H1 (cell line): Measurements from ENCODE around the gene SCIMP. TPM values are rescaled to one million over a fixed set of nuclear protein-coding genes. Genes with fewer than 3 reads are reported as not detected.
"Not testable (repeated sequence)": the region's sequence is repeated elsewhere in the genome, so short reads cannot be mapped to it uniquely, and the experiment has no call there.

Experiments
- CTCF ChIA-PET: fragments of 300-600 bp; sonication (Branson Sonifier 250); formaldehyde crosslinking; loops from one replicate; lab custom pipeline; 2021; ENCODE audit not compliant: partially characterized antibody; lab: Charles Lee
- POLR2A ChIA-PET: fragments of 300-600 bp; sonication (Branson Sonifier 250); formaldehyde crosslinking; loops from one replicate; lab custom pipeline; 2021; ENCODE audit warnings: inconsistent platforms; ENCODE audit not compliant: partially characterized antibody; lab: Charles Lee
- DNase-seq, 2 experiments: peaks; one replicate each; pipeline versions ENCODE4 v3.0.0 to v3.0.0-alpha.2; 2010 to 2022; ENCODE audit warnings: low spot score in 2 of 2, low read depth in 1 of 2, mixed read lengths in 1 of 2
- FAIRE-seq: peaks from 2 replicates; lab custom pipeline; 2011; peaks lifted over from hg19 to GRCh38; lab: Jason Lieb, UNC
- H2AFZ ChIP-seq: 2 replicates; pipeline ENCODE4 v1.8.1; 2012; ENCODE audit warnings: low read length, inconsistent platforms
- H2AK5ac ChIP-seq: 2 replicates; pipeline ENCODE4 v1.6.1; 2013; ENCODE audit warnings: low read depth, low read length
- H2BK120ac ChIP-seq: replicated peaks from 2 replicates; pipeline ENCODE3; 2013; ENCODE audit warnings: low read depth, low read length, inconsistent platforms
- H2BK12ac ChIP-seq: 2 replicates; pipeline ENCODE4 v1.6.1; 2013; ENCODE audit warnings: low read depth, low read length
- H2BK15ac ChIP-seq: 2 replicates; pipeline ENCODE4 v1.6.1; 2013; ENCODE audit warnings: low read length
- H2BK20ac ChIP-seq: 2 replicates; pipeline ENCODE4 v1.6.1; 2013; ENCODE audit warnings: low read length
- H2BK5ac ChIP-seq: 2 replicates; pipeline ENCODE4 v1.6.1; 2013; ENCODE audit warnings: low read depth, low read length
- H3K14ac ChIP-seq: 2 replicates; pipeline ENCODE4 v1.6.1; 2013; ENCODE audit warnings: inconsistent platforms; ENCODE audit not compliant: insufficient read length
- H3K18ac ChIP-seq: 2 replicates; pipeline ENCODE4 v1.6.1; 2013; ENCODE audit warnings: low read length; ENCODE audit errors: extremely low read depth
- H3K23ac ChIP-seq: 2 replicates; pipeline ENCODE4 v1.6.1; 2013; ENCODE audit warnings: inconsistent platforms; ENCODE audit not compliant: insufficient read length
- H3K23me2 ChIP-seq: 2 replicates; pipeline ENCODE4 v1.6.1; 2013; ENCODE audit warnings: low read depth, low read length
- H3K27ac ChIP-seq: 2 replicates; pipeline ENCODE4 v1.6.1; 2011; ENCODE audit warnings: low read depth, low read length, inconsistent platforms
- H3K27me3 ChIP-seq, 4 experiments: replicated peaks in 1 of 4; 1 replicate in 1 of 4; 2 replicates in 3 of 4; pipeline versions ENCODE4 v1.6.1 to v1.8.1; 2011 to 2013; ENCODE audit warnings: low read length in 3 of 4, mild to moderate bottlenecking in 3 of 4, inconsistent platforms in 2 of 4, mixed read lengths in 2 of 4, moderate library complexity in 1 of 4; ENCODE audit not compliant: control insufficient read depth in 3 of 4, insufficient read depth in 3 of 4; ENCODE audit errors: extremely low read depth in 1 of 4
- H3K36me3 ChIP-seq, 4 experiments: 2 replicates each; pipeline versions ENCODE4 v1.6.1 to v1.8.1; 2011 to 2013; ENCODE audit warnings: mild to moderate bottlenecking in 4 of 4, low read length in 3 of 4, moderate library complexity in 2 of 4, control low read depth in 1 of 4, inconsistent platforms in 1 of 4; ENCODE audit not compliant: insufficient read depth in 4 of 4, control insufficient read depth in 2 of 4
- H3K4ac ChIP-seq: replicated peaks from 2 replicates; pipeline ENCODE3; 2013; ENCODE audit warnings: low read length, low read depth, mixed read lengths, inconsistent platforms; ENCODE audit not compliant: insufficient read length
- H3K4me1 ChIP-seq, 4 experiments: replicated peaks in 1 of 4; 1 replicate in 1 of 4; 2 replicates in 3 of 4; pipeline versions ENCODE4 v1.6.1 to v1.8.1; 2011 to 2013; ENCODE audit warnings: low read length in 3 of 4, inconsistent platforms in 2 of 4, mixed read lengths in 1 of 4; ENCODE audit not compliant: insufficient read depth in 4 of 4, control insufficient read depth in 3 of 4
- H3K4me2 ChIP-seq, 2 experiments: 2 replicates each; pipeline versions ENCODE4 v1.6.1 to v1.8.1; 2011 to 2013; ENCODE audit warnings: low read depth in 2 of 2, low read length in 2 of 2, control low read depth in 1 of 2, inconsistent platforms in 1 of 2, mild to moderate bottlenecking in 1 of 2; ENCODE audit not compliant: insufficient read depth in 1 of 2
- H3K4me3 ChIP-seq, 4 experiments: fragments of 200-600, 300-600 bp in 1 of 4; sonication (generic), shearing (Covaris generic), sonication (Bioruptor Twin) in 1 of 4; 2 replicates each; pipeline versions ENCODE4 v1.5.1 to v1.8.1; 2011 to 2016; ENCODE audit warnings: low read length in 4 of 4, low read depth in 3 of 4, control low read depth in 2 of 4, inconsistent platforms in 2 of 4, mild to moderate bottlenecking in 2 of 4, mixed read lengths in 1 of 4, moderate library complexity in 1 of 4; ENCODE audit not compliant: insufficient read depth in 2 of 4; ENCODE audit errors: extremely low read depth in 1 of 4
- H3K56ac ChIP-seq: replicated peaks from 2 replicates; pipeline ENCODE3; 2013; ENCODE audit warnings: low read depth, mild to moderate bottlenecking, mixed read lengths, low read length, inconsistent platforms; ENCODE audit not compliant: insufficient read length
- H3K79me1 ChIP-seq: 2 replicates; pipeline ENCODE4 v1.6.1; 2013; ENCODE audit warnings: low read depth, low read length, control low read depth
- H3K79me2 ChIP-seq, 2 experiments: 2 replicates each; pipeline versions ENCODE4 v1.6.1 to v1.8.1; 2012 to 2013; ENCODE audit warnings: low read length in 2 of 2, mild to moderate bottlenecking in 2 of 2, inconsistent platforms in 1 of 2; ENCODE audit not compliant: insufficient read depth in 2 of 2, control insufficient read depth in 1 of 2
- H3K9ac ChIP-seq, 4 experiments: replicated peaks in 1 of 4; 1 replicate in 1 of 4; 2 replicates in 3 of 4; pipeline versions ENCODE4 v1.6.1 to v1.8.1; 2011 to 2013; ENCODE audit warnings: low read depth in 3 of 4, low read length in 3 of 4, control low read depth in 2 of 4, mild to moderate bottlenecking in 2 of 4, moderate library complexity in 2 of 4, inconsistent platforms in 1 of 4; ENCODE audit errors: extremely low read depth in 1 of 4
- H3K9me3 ChIP-seq, 2 experiments: 2 replicates each; pipeline versions ENCODE4 v1.6.1 to v1.8.1; 2012 to 2013; ENCODE audit warnings: mild to moderate bottlenecking in 2 of 2, moderate library complexity in 2 of 2, control low read depth in 1 of 2, inconsistent platforms in 1 of 2, low read depth in 1 of 2, low read length in 1 of 2, mixed read lengths in 1 of 2; ENCODE audit not compliant: insufficient read depth in 2 of 2
- H4K20me1 ChIP-seq, 2 experiments: replicated peaks in 1 of 2; 2 replicates each; pipeline versions ENCODE3 to v1.8.1; 2011 to 2013; ENCODE audit warnings: inconsistent platforms in 2 of 2, low read length in 2 of 2, mild to moderate bottlenecking in 1 of 2; ENCODE audit not compliant: insufficient read depth in 2 of 2, control insufficient read depth in 1 of 2
- H4K5ac ChIP-seq: 2 replicates; pipeline ENCODE4 v1.6.1; 2013; ENCODE audit warnings: low read length, low read depth, mixed read lengths, inconsistent platforms; ENCODE audit not compliant: insufficient read length
- H4K8ac ChIP-seq: 2 replicates; pipeline ENCODE4 v1.8.0; 2013; ENCODE audit warnings: mild to moderate bottlenecking, moderate library complexity, low read length, inconsistent platforms; ENCODE audit not compliant: insufficient read depth; ENCODE audit errors: extremely low read depth
- H4K91ac ChIP-seq: replicated peaks from 2 replicates; pipeline ENCODE3; 2013; ENCODE audit warnings: low read length, mixed read lengths, inconsistent platforms; ENCODE audit not compliant: insufficient read length
- EGR1 ChIP-seq: IDR thresholded peaks from 2 replicates; pipeline ENCODE4 v1.6.1; 2011; ENCODE audit warnings: low read depth, low read length, borderline replicate concordance
- NANOG ChIP-seq: IDR thresholded peaks from 2 replicates; pipeline ENCODE4 v1.6.1; 2011; ENCODE audit warnings: low read length, low read depth, mild to moderate bottlenecking, inconsistent platforms; ENCODE audit not compliant: insufficient read depth, poor library complexity, severe bottlenecking
- SAP30 ChIP-seq: fragments of 300-600 bp; sonication (generic); IDR thresholded peaks from 2 replicates; pipeline ENCODE4 v1.7.1; 2012; ENCODE audit warnings: low read length, moderate library complexity, mild to moderate bottlenecking, inconsistent platforms; ENCODE audit not compliant: insufficient read depth, insufficient replicate concordance
- USF2 ChIP-seq: IDR thresholded peaks from 2 replicates; pipeline ENCODE4 v1.6.1; 2011; ENCODE audit warnings: low read length, improper control_type of control experiment
- WGBS, 2 experiments: shearing (Covaris generic) in 1 of 2; methylation state at CpG; one replicate each; pipeline versions ENCODE4 v1.1.6 to v1.1.7; 2013 to 2015; ENCODE audit warnings: low lambda C conversion rate in 2 of 2, mixed read lengths in 2 of 2, inconsistent platforms in 1 of 2, low coverage in 1 of 2, missing lambda C conversion rate in 1 of 2; ENCODE audit not compliant: insufficient replicate concordance in 2 of 2, insufficient coverage in 1 of 2, insufficient read length in 1 of 2; ENCODE audit errors: extremely low coverage in 1 of 2, missing lambda C conversion rate in 1 of 2; 5-methylcytosine and 5-hydroxymethylcytosine counted together
- polyA plus RNA-seq, 7 experiments: library from polyadenylated mRNA; depleted of rRNA in 3 of 7; stranded (reverse) in 5 of 7; unstranded in 2 of 7; fragments of >200 nt in 5 of 7; fragments of 200-250 nt in 2 of 7; gene quantifications; 1 replicate in 5 of 7; 2 replicates in 1 of 7; 4 replicates in 1 of 7; pipeline versions ENCODE4 v1.2.1 to v1.2.3, GENCODE V29; 2011 to 2013; ENCODE audit warnings: missing spikeins in 2 of 7, mixed read lengths in 2 of 7
- total RNA-seq: library from RNA; stranded (reverse); fragmentation: NEBNext Ultra II Directional; extraction: Animal tissue kit (Norgen Biotek cat#: 25700); gene quantifications from 2 replicates; pipeline ENCODE4 v1.2.1, GENCODE V29; 2021

The SCIMP gene
- total and polyA plus RNA-seq, 2 of the 8 experiments (the other 6 are each of a cell fraction or from before 2014, with no cell fraction given): not detected

- no peak for TF ChIP-seq SAP30
- no peak for TF ChIP-seq USF2
- TF ChIP-seq NANOG: no peak
- TF ChIP-seq EGR1: no peak
These were observed 2.4 kb upstream of the SCIMP start (continued) for GRCh38 chr17:5236938-5237540.

- H2AK5ac ChIP-seq, H2BK120ac ChIP-seq, H2BK12ac ChIP-seq, H3K4me1 ChIP-seq, H3K23me2 ChIP-seq, H4K91ac ChIP-seq, H2BK20ac ChIP-seq, H3K79me2 ChIP-seq, FAIRE-seq, H3K4ac ChIP-seq, H3K14ac ChIP-seq, H3K36me3 ChIP-seq, H4K8ac ChIP-seq, H3K9me3 ChIP-seq, H3K27ac ChIP-seq, H3K79me1 ChIP-seq, H2AFZ ChIP-seq, H4K5ac ChIP-seq, DNase-seq, H3K27me3 ChIP-seq, H3K4me2 ChIP-seq, H3K18ac ChIP-seq, H3K9ac ChIP-seq, H3K56ac ChIP-seq, H2BK15ac ChIP-seq, H4K20me1 ChIP-seq, H3K23ac ChIP-seq, CTCF ChIA-PET, POLR2A ChIA-PET, H2BK5ac ChIP-seq, H3K4me3 ChIP-seq: not testable (repeated sequence)
- 82% methylated on average over 7 of the region's 7 CpGs; no CpG with 5 or more reads in 1 of the 2 experiments for WGBS, 2 experiments
These were observed 1.2 kb downstream of the SCIMP start for GRCh38 chr17:5233492-5233891.
